C1 segment of cervical spinal cord (tissue), 14 donors: ENCODE data around the gene VCL.
A peak's percentile ranks its signal among the peaks of the same experiment; 100 is the strongest.

Source experiments
- DNase-seq, 14 donors: peaks; one replicate each; lab custom pipeline; 2025; lab: John Stamatoyannopoulos, UW

VCL gene

GRCh38 chr10:74150990-74151878, 153.3 kb downstream of the VCL start, which contains the start of gene ADK:
Gene ADK (plus strand): TSS chr10:74151221. CDS start chr10:74151279, 58 bp downstream.
- DNase-seq, result peak; percentile 79 to 99 (median 95)

- no peak for DNase-seq
Measured at GRCh38 chr10:74151879-74152722, 154.2 kb downstream of the VCL start.

DNA sequence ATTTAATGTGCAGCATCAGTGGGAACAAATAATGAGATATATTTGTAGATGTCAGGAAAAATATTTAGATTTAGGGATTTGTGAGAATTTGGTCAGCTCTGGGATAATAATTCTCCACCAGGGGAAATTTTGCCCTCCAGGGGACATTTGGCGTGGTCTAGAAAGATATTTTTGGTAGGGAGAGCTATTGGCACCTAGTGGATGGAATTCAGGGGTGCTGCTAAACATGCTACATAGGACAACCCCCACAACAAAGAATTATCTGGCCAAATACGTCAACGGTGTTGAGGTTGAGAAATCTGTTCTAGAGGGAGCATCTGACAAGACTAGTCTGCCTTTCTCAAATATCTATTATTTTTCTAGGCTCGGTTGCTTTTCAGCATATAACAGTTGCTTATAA, 155.2 kb downstream of the VCL start:
- no peak for DNase-seq

DNA sequence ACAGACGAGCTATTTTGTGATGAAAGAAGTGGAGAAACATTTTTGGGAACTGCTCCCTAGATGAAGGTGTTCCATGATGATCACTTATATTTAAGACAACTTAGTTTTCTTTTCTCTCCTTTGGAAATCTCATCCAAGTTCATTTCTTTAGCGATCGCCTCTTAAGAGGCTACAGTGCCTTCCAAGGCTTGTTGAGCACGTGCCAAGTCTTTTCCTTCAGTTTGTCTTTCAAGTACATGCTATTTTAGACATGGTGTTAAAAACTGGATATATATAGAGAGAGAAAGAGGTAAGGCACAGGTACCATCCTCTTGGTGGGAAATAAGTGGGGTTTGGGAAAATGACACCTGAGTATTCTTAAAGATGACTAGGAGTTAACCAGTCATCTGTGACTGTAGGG, 155.8 kb downstream of the VCL start:
- no peak for DNase-seq

- no peak for DNase-seq
Measured at GRCh38 chr10:74156919-74157289, 159.0 kb downstream of the VCL start.

DNA sequence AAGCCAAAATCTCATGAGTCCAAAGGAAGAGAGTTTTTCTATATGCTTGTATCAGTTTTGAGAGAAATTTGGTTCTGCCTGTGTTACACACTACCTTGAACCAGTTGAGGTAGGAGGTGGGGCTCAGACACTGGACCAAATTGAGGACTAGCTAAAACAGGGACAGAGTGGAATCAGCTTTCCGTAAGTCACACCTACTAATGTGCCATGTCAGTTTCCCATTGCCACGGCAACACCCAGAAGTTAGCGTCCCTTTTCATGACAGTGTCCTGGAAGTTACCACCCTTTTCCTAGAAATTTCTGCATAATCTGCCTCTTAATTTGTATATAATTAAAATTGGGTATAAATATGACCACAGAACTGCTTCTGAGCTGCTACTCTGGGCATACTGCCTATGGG, 162.1 kb downstream of the VCL start:
- no peak for DNase-seq

GRCh38 chr10:74163319-74164068, 165.6 kb downstream of the VCL start:
- DNase-seq, result no peak

DNA sequence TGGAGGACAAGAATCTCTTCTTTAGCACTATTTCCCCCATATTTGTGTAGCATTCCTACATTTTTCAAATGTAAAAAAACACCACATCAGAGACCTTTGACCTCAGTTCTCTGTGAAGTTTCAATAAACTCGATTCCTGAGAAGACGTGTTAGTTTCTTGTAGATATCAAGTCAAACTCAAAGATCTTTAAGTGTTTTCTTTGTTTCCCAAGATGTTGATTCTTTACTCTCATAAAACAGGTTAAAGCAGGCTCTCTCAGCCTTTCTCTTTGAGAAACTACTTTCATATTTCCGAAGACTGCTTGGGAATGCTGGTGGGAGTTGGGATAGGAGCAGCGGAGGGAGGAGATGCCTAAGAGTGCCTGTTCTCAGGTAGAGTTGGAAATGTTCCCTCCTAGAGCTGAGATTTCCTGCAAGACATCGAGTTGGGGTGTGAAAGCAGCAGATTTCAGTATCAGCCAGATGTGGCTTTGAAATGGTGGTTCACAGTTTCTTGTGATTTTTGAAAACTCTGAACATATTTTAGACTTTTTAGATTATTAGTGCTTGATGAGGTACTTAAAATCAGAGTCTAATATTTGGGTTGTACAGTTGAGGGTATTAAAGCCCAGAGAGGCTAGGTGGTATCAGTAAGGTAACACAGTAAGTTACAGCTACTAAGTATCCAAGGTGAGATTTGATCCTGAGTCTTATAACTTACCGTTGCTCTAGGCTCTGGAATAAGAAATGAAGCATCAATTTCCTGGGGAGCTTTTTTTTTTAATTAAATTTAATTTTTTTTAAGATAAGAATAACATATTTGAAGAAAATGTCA, 167.0 kb downstream of the VCL start:
- DNase-seq, result peak in 1 of 14 donors; percentile 1

DNA sequence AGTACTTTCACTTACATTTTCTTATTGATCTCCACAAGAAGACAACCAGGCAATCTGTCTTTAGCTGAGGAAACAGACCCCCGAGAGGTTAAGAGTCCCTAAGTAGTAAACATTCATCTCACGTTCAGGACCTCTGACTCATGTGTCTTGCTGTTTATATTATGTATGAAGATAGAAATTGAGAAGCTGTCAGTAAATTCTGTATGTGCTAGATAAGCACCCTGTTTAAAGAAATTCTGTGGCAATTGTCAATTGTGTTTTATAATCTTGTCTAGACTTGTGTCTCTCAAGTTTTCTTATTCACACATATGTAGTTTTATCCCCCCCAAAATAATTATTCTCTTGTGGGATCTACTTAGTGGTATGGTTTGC, 167.6 kb downstream of the VCL start:
- no peak for DNase-seq

DNA sequence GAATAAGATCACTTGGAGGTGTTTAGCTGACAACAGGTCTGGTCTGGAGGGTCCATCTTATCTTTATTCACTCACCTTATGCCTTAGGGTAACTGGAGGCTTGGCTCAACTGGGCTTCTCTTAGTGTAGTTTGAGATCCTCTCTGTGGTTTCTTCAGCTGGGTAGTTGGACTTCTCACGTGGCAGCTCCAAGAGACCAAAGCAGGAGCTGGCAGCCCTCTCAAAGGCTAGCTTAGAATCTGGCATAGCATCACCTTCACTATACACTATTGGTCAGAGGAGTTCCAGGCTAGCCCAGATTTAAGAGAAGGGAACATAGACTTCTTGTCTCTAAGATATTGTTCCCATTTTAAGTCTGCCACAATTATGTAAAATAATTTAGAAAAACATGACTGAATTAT, 169.5 kb downstream of the VCL start:
- no peak for DNase-seq
